Measurements from ENCODE around the gene OSGEP.

DNA sequence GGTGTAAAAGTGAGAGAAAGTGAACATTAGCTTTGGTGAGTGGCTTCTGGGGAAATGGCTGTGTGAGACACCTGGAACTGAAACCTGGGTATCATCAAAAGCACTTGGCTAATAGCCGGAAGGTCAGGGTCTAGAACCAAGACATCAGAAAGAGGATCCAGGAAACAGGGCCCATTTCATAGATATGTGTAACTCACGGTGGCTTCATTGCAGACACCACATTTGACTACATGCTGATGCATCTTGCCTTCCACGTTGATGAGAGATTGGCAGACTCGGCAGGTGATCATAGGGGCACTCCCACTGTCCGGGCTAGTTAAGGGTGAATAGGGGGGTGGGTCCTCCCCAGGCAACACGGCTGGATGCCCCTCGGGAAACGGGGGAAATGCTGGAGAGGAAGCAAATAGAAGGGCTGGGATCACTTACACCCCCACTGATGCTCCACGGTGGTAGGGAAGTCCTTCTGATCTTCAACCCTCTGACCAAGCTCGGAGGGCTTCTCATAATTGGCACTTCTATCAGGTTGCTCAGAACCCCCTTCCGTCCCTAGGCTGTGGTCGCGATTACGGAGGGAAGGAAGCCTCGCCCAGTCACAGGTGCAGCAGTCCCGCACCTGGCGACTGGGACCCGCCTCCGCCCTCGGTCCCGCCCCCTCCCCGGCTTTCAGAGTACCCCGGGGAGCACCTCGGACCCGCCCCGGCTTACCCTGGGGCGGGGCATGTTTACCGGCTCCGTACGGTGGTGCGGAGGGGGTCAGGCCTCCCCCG lies 6.0 kb upstream of the OSGEP start:
- TF ChIP-seq, protein P1, sequence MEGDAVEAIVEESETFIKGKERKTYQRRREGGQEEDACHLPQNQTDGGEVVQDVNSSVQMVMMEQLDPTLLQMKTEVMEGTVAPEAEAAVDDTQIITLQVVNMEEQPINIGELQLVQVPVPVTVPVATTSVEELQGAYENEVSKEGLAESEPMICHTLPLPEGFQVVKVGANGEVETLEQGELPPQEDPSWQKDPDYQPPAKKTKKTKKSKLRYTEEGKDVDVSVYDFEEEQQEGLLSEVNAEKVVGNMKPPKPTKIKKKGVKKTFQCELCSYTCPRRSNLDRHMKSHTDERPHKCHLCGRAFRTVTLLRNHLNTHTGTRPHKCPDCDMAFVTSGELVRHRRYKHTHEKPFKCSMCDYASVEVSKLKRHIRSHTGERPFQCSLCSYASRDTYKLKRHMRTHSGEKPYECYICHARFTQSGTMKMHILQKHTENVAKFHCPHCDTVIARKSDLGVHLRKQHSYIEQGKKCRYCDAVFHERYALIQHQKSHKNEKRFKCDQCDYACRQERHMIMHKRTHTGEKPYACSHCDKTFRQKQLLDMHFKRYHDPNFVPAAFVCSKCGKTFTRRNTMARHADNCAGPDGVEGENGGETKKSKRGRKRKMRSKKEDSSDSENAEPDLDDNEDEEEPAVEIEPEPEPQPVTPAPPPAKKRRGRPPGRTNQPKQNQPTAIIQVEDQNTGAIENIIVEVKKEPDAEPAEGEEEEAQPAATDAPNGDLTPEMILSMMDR (IDR thresholded peaks at IDR 0.05; ENCODE audit: insufficient read depth, low read length), result no peak
- TF ChIP-seq POLR2AphosphoS5 (IDR thresholded peaks at IDR 0.05; ENCODE audit: low read depth) (0 out of 2 replicates have a peak, but pooled peaks have one; percentile 7), GABPA (IDR thresholded peaks at IDR 0.05; ENCODE audit: low read depth) (no peak)
- TF ChIP-seq, protein P2, sequence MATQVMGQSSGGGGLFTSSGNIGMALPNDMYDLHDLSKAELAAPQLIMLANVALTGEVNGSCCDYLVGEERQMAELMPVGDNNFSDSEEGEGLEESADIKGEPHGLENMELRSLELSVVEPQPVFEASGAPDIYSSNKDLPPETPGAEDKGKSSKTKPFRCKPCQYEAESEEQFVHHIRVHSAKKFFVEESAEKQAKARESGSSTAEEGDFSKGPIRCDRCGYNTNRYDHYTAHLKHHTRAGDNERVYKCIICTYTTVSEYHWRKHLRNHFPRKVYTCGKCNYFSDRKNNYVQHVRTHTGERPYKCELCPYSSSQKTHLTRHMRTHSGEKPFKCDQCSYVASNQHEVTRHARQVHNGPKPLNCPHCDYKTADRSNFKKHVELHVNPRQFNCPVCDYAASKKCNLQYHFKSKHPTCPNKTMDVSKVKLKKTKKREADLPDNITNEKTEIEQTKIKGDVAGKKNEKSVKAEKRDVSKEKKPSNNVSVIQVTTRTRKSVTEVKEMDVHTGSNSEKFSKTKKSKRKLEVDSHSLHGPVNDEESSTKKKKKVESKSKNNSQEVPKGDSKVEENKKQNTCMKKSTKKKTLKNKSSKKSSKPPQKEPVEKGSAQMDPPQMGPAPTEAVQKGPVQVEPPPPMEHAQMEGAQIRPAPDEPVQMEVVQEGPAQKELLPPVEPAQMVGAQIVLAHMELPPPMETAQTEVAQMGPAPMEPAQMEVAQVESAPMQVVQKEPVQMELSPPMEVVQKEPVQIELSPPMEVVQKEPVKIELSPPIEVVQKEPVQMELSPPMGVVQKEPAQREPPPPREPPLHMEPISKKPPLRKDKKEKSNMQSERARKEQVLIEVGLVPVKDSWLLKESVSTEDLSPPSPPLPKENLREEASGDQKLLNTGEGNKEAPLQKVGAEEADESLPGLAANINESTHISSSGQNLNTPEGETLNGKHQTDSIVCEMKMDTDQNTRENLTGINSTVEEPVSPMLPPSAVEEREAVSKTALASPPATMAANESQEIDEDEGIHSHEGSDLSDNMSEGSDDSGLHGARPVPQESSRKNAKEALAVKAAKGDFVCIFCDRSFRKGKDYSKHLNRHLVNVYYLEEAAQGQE (IDR thresholded peaks at IDR 0.05; ENCODE audit: insufficient replicate concordance, low read depth), result no peak

Data from HL-60 (cell line).